Measurements from ENCODE around the gene TRDN.

The TRDN gene

GRCh38 chr6:123332070-123332469, 304.7 kb downstream of the TRDN start:
- H3K9me3 ChIP-seq (ENCODE audit: control insufficient read depth, insufficient read depth, low read depth, low read length), result no peaks in the 10 kb centered on the region
- CTCF ChIA-PET, result interaction anchor here (0.6 to 1.5 kb wide), 2 partner anchors 12 to 1425 kb away, joined by 3 read pairs; no protein-coding TSS in a partner anchor
- POLR2A ChIA-PET, result no interaction called here
- TF ChIP-seq ZNF10 (tag by site-specific recombination; IDR thresholded peaks at IDR 0.05) (no peak), ZBTB6 (tag by site-specific recombination; IDR thresholded peaks at IDR 0.05) (no peak), ZNF692 (tag by site-specific recombination; IDR thresholded peaks at IDR 0.05) (no peak), BCL11A (tag by site-specific recombination; IDR thresholded peaks at IDR 0.05; ENCODE audit: low read depth) (no peak), ZNF621 (tag by site-specific recombination; IDR thresholded peaks at IDR 0.05) (no peak), HOXC10 (CRISPR knock-in tag; IDR thresholded peaks at IDR 0.05) (no peak)
- no peak overlapping the region for H3K4me3 ChIP-seq (ENCODE audit: low read depth, low read length)
- H3K4me1 ChIP-seq (ENCODE audit: control insufficient read depth, insufficient read depth, low read length), result no peaks in the 10 kb centered on the region
- no peak overlapping the region for H3K27ac ChIP-seq (ENCODE audit: extremely low read depth, low read depth, low read length)
- no peaks in the 10 kb centered on the region for H3K36me3 ChIP-seq (ENCODE audit: control insufficient read depth in 2 of 2, insufficient read depth in 1 of 2, low read length in 2 of 2)

- CTCF ChIA-PET, result no interaction called here
- H3K9me3 ChIP-seq (ENCODE audit: control insufficient read depth, insufficient read depth, low read depth, low read length), result no peaks in the 10 kb centered on the region
- no peaks in the 10 kb centered on the region for H3K4me1 ChIP-seq (ENCODE audit: control insufficient read depth, insufficient read depth, low read length)
- TF ChIP-seq GLIS1 (tag by site-specific recombination; IDR thresholded peaks at IDR 0.05) (no peak), ZNF112 (tag by site-specific recombination; IDR thresholded peaks at IDR 0.05) (no peak), ZNF488 (tag by site-specific recombination; IDR thresholded peaks at IDR 0.05) (no peak), ZNF521 (tag by site-specific recombination; IDR thresholded peaks at IDR 0.05) (no peak)
- no peak overlapping the region for H3K27ac ChIP-seq (ENCODE audit: extremely low read depth, low read depth, low read length)
- POLR2A ChIA-PET, result no interaction called here
- H3K4me3 ChIP-seq (ENCODE audit: low read depth, low read length), result no peak overlapping the region
- no peaks in the 10 kb centered on the region for H3K36me3 ChIP-seq (ENCODE audit: control insufficient read depth in 2 of 2, insufficient read depth in 1 of 2, low read length in 2 of 2)
These were observed 307.4 kb downstream of the TRDN start for GRCh38 chr6:123329337-123329736.

GRCh38 chr6:123323452-123324329, 313.1 kb downstream of the TRDN start:
- Histone ChIP-seq H3K4me1 (ENCODE audit: control insufficient read depth, insufficient read depth, low read length) (no peaks in the 10 kb centered on the region), H3K36me3 (ENCODE audit: control insufficient read depth in 2 of 2, insufficient read depth in 1 of 2, low read length in 2 of 2) (no peaks in the 10 kb centered on the region), H3K27ac (ENCODE audit: extremely low read depth, low read depth, low read length) (no peak overlapping the region), H3K4me3 (ENCODE audit: low read depth, low read length) (no peak overlapping the region), H3K9me3 (ENCODE audit: control insufficient read depth, insufficient read depth, low read depth, low read length) (no peaks in the 10 kb centered on the region)
- POLR2A ChIA-PET, result no interaction called here
- CTCF ChIA-PET, result interaction anchor here (0.7 to 1.2 kb wide), 3 partner anchors 8 to 29 kb away, joined by 3 to 5 read pairs (median 3); no protein-coding TSS in a partner anchor
- no peak for TF ChIP-seq ZNF426 (tag by site-specific recombination; IDR thresholded peaks at IDR 0.05)
- TF ChIP-seq ZNF518A (tag by site-specific recombination; conservative IDR thresholded peaks at IDR 0.05; ENCODE audit: low read depth), result 0 out of 2 replicates have a peak, but pooled peaks have one; percentile 18

Data from HEK293 (cell line).